Activated CD8-positive, alpha-beta memory T cell treated with anti-CD3 and anti-CD28 coated beads for 24 hours (primary cell): ENCODE data around the gene PPP1R13B.

Source experiments
- DNase-seq: peaks from one replicate; pipeline ENCODE4 v3.0.0-alpha.2; 2020

The PPP1R13B gene

GRCh38 chr14:103708750-103709187, 138.6 kb downstream of the PPP1R13B start:
- DNase-seq = no peak

GRCh38 chr14:103707329-103708263, 139.8 kb downstream of the PPP1R13B start:
- DNase-seq = no peak

- DNase-seq = no peak
These were observed 140.6 kb downstream of the PPP1R13B start for GRCh38 chr14:103706551-103707328.

- no peak for DNase-seq
These were observed 141.7 kb downstream of the PPP1R13B start for GRCh38 chr14:103705504-103706284.

GRCh38 chr14:103705118-103705503, 142.3 kb downstream of the PPP1R13B start:
- no peak for DNase-seq

- DNase-seq = no peak
These were observed 142.7 kb downstream of the PPP1R13B start for GRCh38 chr14:103704708-103705107.

- no peak for DNase-seq
These were observed 143.7 kb downstream of the PPP1R13B start for GRCh38 chr14:103703433-103704385.

- DNase-seq = no peak
These were observed 144.6 kb downstream of the PPP1R13B start for GRCh38 chr14:103702497-103703432.

- DNase-seq = no peak
These were observed 145.3 kb downstream of the PPP1R13B start for GRCh38 chr14:103702095-103702494.

- DNase-seq = no peak
These were observed 146.5 kb downstream of the PPP1R13B start for GRCh38 chr14:103700753-103701490.

- DNase-seq = no peak
These were observed 147.2 kb downstream of the PPP1R13B start for GRCh38 chr14:103699901-103700752.

GRCh38 chr14:103699261-103699661, 148.1 kb downstream of the PPP1R13B start:
- DNase-seq = no peak

GRCh38 chr14:103698380-103699260, 148.8 kb downstream of the PPP1R13B start:
- DNase-seq = no peak

- no peak for DNase-seq
These were observed 149.6 kb downstream of the PPP1R13B start for GRCh38 chr14:103697603-103698379.

- DNase-seq = no peak
These were observed 150.2 kb downstream of the PPP1R13B start for GRCh38 chr14:103697206-103697602.

- DNase-seq = no peak
These were observed 150.8 kb downstream of the PPP1R13B start for GRCh38 chr14:103696466-103697071.

- no peak for DNase-seq
These were observed 151.3 kb downstream of the PPP1R13B start for GRCh38 chr14:103696070-103696402.
